PC-3 (cell line): ENCODE data around the gene LOXHD1.

Experiments
- EZH2 ChIP-seq: fragments of 300-600 bp; sonication (generic); IDR thresholded peaks from one replicate; pipeline ENCODE4 v1.6.1; 2017; ENCODE audit warnings: antibody characterized with exemption, mild to moderate bottlenecking, low read length; ENCODE audit not compliant: unreplicated experiment
- EZH2phosphoT487 ChIP-seq: fragments of 300-600 bp; sonication (generic); IDR thresholded peaks from 2 replicates; pipeline ENCODE4 v1.6.1; 2018; ENCODE audit warnings: mild to moderate bottlenecking, antibody characterized with exemption, low read length, borderline replicate concordance
- TF ChIP-seq, protein P1 (sequence below): fragments of 300-600 bp; sonication (generic); conservative IDR thresholded peaks from 2 replicates; pipeline ENCODE4 v1.5.1; 2017; ENCODE audit warnings: antibody characterized with exemption, low read depth, mild to moderate bottlenecking, low read length

DNA sequence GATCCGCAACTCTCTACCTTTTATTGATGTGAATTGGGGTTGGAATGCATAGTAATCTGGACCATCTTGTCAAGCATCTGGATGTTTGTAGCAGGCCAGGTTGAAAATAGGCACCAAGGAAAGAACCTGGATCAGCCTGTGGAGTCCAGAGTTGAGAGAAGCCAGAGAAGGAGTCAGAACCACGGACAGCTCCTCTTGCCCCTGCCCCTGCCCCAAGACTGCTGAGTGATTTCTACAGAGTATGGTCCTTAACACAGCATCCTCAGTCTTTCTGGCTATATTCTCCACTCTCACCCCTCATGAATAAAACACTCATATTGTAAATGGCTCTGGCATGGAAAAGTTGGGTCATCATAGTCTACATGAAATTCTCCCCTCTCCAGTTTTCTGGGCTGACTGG lies 154.6 kb downstream of the LOXHD1 start:
- TF ChIP-seq, protein P1, sequence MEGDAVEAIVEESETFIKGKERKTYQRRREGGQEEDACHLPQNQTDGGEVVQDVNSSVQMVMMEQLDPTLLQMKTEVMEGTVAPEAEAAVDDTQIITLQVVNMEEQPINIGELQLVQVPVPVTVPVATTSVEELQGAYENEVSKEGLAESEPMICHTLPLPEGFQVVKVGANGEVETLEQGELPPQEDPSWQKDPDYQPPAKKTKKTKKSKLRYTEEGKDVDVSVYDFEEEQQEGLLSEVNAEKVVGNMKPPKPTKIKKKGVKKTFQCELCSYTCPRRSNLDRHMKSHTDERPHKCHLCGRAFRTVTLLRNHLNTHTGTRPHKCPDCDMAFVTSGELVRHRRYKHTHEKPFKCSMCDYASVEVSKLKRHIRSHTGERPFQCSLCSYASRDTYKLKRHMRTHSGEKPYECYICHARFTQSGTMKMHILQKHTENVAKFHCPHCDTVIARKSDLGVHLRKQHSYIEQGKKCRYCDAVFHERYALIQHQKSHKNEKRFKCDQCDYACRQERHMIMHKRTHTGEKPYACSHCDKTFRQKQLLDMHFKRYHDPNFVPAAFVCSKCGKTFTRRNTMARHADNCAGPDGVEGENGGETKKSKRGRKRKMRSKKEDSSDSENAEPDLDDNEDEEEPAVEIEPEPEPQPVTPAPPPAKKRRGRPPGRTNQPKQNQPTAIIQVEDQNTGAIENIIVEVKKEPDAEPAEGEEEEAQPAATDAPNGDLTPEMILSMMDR = no peak
- TF ChIP-seq EZH2 (no peak), EZH2phosphoT487 (no peak)
